ENCODE results near the gene LRP2. TPM values are rescaled to one million over a fixed set of nuclear protein-coding genes. Genes with fewer than 3 reads are reported as not detected.

The LRP2 gene
- total and polyA plus RNA-seq, 2 donors from 2014 or later = 44.7 to 85.4 TPM

DNA sequence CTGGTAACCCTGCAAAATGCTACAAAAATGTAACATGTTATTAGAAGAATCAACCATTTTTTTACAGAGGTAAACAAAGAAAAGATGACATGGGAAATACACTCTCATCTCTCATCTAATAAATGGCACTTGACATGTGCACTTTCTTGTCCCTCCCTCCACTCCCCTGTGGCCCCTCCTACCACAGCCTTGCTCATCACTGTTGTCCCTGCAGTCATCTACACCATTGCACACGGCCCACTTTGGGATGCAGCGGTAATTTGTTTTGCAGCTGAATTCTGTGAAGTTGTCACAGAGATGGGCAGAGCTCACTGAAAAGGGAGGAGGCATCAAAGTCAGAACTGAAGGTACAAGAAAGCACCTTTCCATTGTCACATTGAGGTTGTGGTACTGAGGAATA lies 189.4 kb downstream of the LRP2 start:
- Histone ChIP-seq H3K36me3 (ENCODE audit: control insufficient read depth in 2 of 3, insufficient read depth in 3 of 3, low read length in 3 of 3) (peaks cover 0 to 66% (median 16%) of the 10 kb centered on the region in 3 donors), H3K27me3 (ENCODE audit: control insufficient read depth, insufficient read depth, low read length) (no peaks in the 10 kb centered on the region), H3K9me3 (ENCODE audit: control insufficient read depth in 2 of 3, insufficient read depth in 1 of 3, low read length in 3 of 3) (no peaks in the 10 kb centered on the region), H3K4me1 (ENCODE audit: control insufficient read depth in 2 of 3, insufficient read depth in 2 of 3, low read depth in 1 of 3, low read length in 3 of 3) (no peaks in the 10 kb centered on the region), H3K27ac (ENCODE audit: low read depth in 2 of 2, low read length in 2 of 2) (no peak overlapping the region), H3K9ac (ENCODE audit: low read length in 3 of 3) (no peak overlapping the region), H3K4me3 (ENCODE audit: low read length in 3 of 3) (no peak overlapping the region)
- TF ChIP-seq, protein P1, sequence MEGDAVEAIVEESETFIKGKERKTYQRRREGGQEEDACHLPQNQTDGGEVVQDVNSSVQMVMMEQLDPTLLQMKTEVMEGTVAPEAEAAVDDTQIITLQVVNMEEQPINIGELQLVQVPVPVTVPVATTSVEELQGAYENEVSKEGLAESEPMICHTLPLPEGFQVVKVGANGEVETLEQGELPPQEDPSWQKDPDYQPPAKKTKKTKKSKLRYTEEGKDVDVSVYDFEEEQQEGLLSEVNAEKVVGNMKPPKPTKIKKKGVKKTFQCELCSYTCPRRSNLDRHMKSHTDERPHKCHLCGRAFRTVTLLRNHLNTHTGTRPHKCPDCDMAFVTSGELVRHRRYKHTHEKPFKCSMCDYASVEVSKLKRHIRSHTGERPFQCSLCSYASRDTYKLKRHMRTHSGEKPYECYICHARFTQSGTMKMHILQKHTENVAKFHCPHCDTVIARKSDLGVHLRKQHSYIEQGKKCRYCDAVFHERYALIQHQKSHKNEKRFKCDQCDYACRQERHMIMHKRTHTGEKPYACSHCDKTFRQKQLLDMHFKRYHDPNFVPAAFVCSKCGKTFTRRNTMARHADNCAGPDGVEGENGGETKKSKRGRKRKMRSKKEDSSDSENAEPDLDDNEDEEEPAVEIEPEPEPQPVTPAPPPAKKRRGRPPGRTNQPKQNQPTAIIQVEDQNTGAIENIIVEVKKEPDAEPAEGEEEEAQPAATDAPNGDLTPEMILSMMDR (IDR thresholded peaks at IDR 0.05; ENCODE audit: borderline replicate concordance, extremely low read depth, insufficient read depth) = no peak
- no peak for FAIRE-seq
- DNase-seq = no peak
- intact Hi-C loops (cut with DNase I) = no loop called here

DNA sequence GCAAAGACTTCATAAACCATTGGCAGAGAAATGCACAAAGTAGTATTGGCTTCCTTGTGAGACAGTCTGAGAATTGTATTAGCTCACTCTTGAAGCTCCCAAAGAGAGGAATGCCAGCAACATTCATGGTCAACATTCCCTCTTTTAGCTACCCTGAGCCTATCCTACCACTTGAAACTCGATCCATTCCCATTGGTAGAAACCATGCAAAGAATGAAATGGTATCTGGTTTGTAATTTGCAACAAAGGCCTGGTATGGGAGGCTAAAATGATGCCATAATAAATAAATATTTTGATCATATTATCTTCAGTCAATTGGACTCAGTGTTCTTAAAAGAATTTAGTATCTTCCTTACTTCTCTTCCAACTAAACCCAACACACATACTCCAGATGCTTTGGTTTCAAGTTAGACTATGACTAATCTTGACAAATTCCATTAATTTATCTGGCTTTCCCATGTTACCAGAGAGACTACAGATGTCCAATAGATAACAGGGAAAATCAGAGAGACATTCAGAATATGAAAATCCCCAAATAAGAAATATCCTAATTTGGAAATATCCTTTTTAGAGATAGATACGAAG lies 190.1 kb downstream of the LRP2 start:
- intact Hi-C loops (cut with DNase I) = no loop called here
- TF ChIP-seq, protein P1 (IDR thresholded peaks at IDR 0.05; ENCODE audit: borderline replicate concordance, extremely low read depth, insufficient read depth) = no peak

DNA sequence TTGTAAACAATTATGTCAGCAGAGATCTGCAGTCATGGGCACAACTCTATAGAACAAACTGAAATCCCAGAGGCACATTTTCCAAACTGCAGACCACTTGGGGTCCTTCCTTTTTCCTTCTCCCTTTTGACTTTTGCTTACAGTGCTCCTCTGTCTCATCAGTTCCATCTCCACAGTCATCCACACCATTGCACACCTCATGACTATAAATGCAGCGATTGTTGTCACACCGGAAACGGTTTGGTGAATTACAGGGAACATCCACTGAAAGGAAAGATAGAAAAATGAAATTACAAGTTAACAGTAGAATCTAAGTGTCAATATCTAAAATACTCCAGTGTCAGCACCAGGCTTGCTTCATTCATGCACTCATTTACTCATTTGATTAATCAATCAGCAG lies 196.5 kb downstream of the LRP2 start:
- no peak for DNase-seq
- Histone ChIP-seq H3K4me1 (ENCODE audit: control insufficient read depth in 2 of 3, insufficient read depth in 2 of 3, low read depth in 1 of 3, low read length in 3 of 3) (no peaks in the 10 kb centered on the region), H3K27ac (ENCODE audit: low read depth in 2 of 2, low read length in 2 of 2) (no peak overlapping the region), H3K4me3 (ENCODE audit: low read length in 3 of 3) (no peak overlapping the region), H3K9ac (ENCODE audit: low read length in 3 of 3) (no peak overlapping the region), H3K9me3 (ENCODE audit: control insufficient read depth in 2 of 3, insufficient read depth in 1 of 3, low read length in 3 of 3) (no peaks in the 10 kb centered on the region), H3K36me3 (ENCODE audit: control insufficient read depth in 2 of 3, insufficient read depth in 3 of 3, low read length in 3 of 3) (peaks cover 0 to 62% (median 31%) of the 10 kb centered on the region in 3 donors), H3K27me3 (ENCODE audit: control insufficient read depth, insufficient read depth, low read length) (no peaks in the 10 kb centered on the region)
- intact Hi-C loops (cut with DNase I) = no loop called here
- FAIRE-seq = no peak
- TF ChIP-seq, protein P1 (IDR thresholded peaks at IDR 0.05; ENCODE audit: borderline replicate concordance, extremely low read depth, insufficient read depth) = no peak

More for the DNA sequence above, 190.1 kb downstream of the LRP2 start:
- DNase-seq (no peak), FAIRE-seq (no peak)
- Histone ChIP-seq H3K9me3 (ENCODE audit: control insufficient read depth in 2 of 3, insufficient read depth in 1 of 3, low read length in 3 of 3) (no peaks in the 10 kb centered on the region), H3K27ac (ENCODE audit: low read depth in 2 of 2, low read length in 2 of 2) (no peak overlapping the region), H3K4me3 (ENCODE audit: low read length in 3 of 3) (no peak overlapping the region), H3K9ac (ENCODE audit: low read length in 3 of 3) (no peak overlapping the region), H3K36me3 (ENCODE audit: control insufficient read depth in 2 of 3, insufficient read depth in 3 of 3, low read length in 3 of 3) (peaks cover 0 to 62% (median 16%) of the 10 kb centered on the region in 3 donors), H3K4me1 (ENCODE audit: control insufficient read depth in 2 of 3, insufficient read depth in 2 of 3, low read depth in 1 of 3, low read length in 3 of 3) (no peaks in the 10 kb centered on the region), H3K27me3 (ENCODE audit: control insufficient read depth, insufficient read depth, low read length) (no peaks in the 10 kb centered on the region)

DNA sequence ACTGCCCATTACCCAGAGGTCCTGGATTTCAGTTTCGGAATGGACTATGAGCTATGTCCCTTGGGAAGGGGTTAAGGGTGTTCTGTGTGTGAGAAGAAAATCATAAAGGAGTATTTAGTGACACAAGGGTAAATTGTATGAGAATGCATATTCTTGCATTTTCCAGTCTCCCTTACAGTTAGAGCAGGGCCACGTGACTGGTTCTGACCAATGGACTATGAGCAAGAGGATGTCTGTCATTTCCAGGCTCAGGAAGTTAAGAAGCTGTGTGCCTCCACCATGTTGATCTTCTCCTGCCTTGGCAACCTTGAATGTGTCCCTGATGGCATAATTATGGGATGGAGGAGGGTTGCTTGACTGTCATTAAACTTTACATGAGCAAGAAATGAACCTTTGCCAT lies 198.0 kb downstream of the LRP2 start:
- Histone ChIP-seq H3K36me3 (ENCODE audit: control insufficient read depth in 2 of 3, insufficient read depth in 3 of 3, low read length in 3 of 3) (peaks cover 0 to 57% (median 25%) of the 10 kb centered on the region in 3 donors), H3K4me3 (ENCODE audit: low read length in 3 of 3) (no peak overlapping the region), H3K27ac (ENCODE audit: low read depth in 2 of 2, low read length in 2 of 2) (no peak overlapping the region), H3K9me3 (ENCODE audit: control insufficient read depth in 2 of 3, insufficient read depth in 1 of 3, low read length in 3 of 3) (no peaks in the 10 kb centered on the region), H3K9ac (ENCODE audit: low read length in 3 of 3) (no peak overlapping the region), H3K4me1 (ENCODE audit: control insufficient read depth in 2 of 3, insufficient read depth in 2 of 3, low read depth in 1 of 3, low read length in 3 of 3) (no peaks in the 10 kb centered on the region), H3K27me3 (ENCODE audit: control insufficient read depth, insufficient read depth, low read length) (no peaks in the 10 kb centered on the region)
- FAIRE-seq (no peak), DNase-seq (no peak)
- TF ChIP-seq, protein P1 (IDR thresholded peaks at IDR 0.05; ENCODE audit: borderline replicate concordance, extremely low read depth, insufficient read depth) = no peak
- intact Hi-C loops (cut with DNase I) = no loop called here
